Regular cardiac myocyte (primary cell): Measurements from ENCODE around the gene RASSF4. TPM values are rescaled to one million over a fixed set of nuclear protein-coding genes. Genes with fewer than 3 reads are reported as not detected.

ENCODE experiments used
- total RNA-seq: library from RNA; depleted of rRNA; stranded (reverse); fragments of >200 nt; gene quantifications from 2 replicates; pipeline ENCODE4 v1.2.3, GENCODE V29; 2014

The RASSF4 gene
- 6.1 and 20.6 TPM in 2 replicates for total RNA-seq

GRCh38 chr10:44959247-44960087 is at the start of gene RASSF4:
TSS of gene RASSF4 (plus strand) at chr10:44959802. CDS start at chr10:44970203, 10,401 bp downstream.

GRCh38 chr10:44911081-44911540 is 48.5 kb upstream of the RASSF4 start, which contains the start of gene TMEM72:
TSS of gene TMEM72 (plus strand) at chr10:44911337. CDS start at chr10:44911513, 176 bp downstream.

GRCh38 chr10:44978570-44979280 is 19.1 kb downstream of the RASSF4 start, which contains the start of gene DEPP1:
TSS of gene DEPP1 (minus strand) at chr10:44978809. CDS start at chr10:44978030, 779 bp downstream.

GRCh38 chr10:45000752-45001380 is 41.3 kb downstream of the RASSF4 start, which contains the start of gene ZNF22:
TSS of gene ZNF22 (plus strand) at chr10:45000923. CDS start at chr10:45003369, 2,446 bp downstream.

Other genes starting within 250 kb of the RASSF4 start
- not detected in 2 replicates for gene TMEM72, start 48.5 kb upstream of the RASSF4 start, total RNA-seq
- 15.3 and 139 TPM in 2 replicates for gene DEPP1, start 19.0 kb downstream of the RASSF4 start, total RNA-seq
- 12.1 and 16.9 TPM in 2 replicates for gene ZNF22, start 41.1 kb downstream of the RASSF4 start, total RNA-seq